ENCODE data around the gene SERPINB10. TPM values are rescaled to one million over a fixed set of nuclear protein-coding genes. Genes with fewer than 3 reads are reported as not detected.

The SERPINB10 gene
- total and polyA plus RNA-seq, 9 of the 15 experiments (the other 6 are each of a cell fraction or from before 2014, with no cell fraction given): not detected

DNA sequence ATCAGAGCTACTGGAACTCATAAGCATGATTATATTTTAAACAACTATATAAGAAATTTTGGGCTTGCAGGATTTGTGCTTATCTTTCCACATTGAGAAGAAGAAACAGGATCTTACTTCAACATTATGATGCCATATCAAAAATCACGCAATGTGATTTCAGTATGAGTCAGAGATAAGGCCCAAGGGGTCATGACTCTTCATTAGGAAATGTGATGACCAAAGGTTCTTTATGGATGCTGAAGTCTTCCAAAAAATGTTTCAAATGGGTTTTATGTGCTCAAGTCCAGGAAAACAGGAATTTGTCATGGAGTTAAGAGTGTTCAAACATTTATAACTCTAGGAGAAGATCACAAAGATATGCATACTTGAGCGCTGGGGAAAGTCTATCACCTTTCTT, 28.0 kb upstream of the SERPINB10 start:
- Histone ChIP-seq H2AFZ (ENCODE audit: low read depth, low read length) (no peak overlapping the region), H3K9ac (ENCODE audit: insufficient read depth in 1 of 2, low read depth in 2 of 2, low read length in 2 of 2) (no peak overlapping the region), H3K4me2 (ENCODE audit: insufficient read depth, low read length) (no peak overlapping the region), H3K27me3 (ENCODE audit: control insufficient read depth in 2 of 2, insufficient read depth in 2 of 2, low read length in 2 of 2) (no peaks in the 10 kb centered on the region), H3K9me1 (ENCODE audit: control insufficient read depth, insufficient read depth, low read length) (no peaks in the 10 kb centered on the region), H3K4me3 (no peak overlapping the region), H3K27ac (ENCODE audit: extremely low read depth, low read depth, low read length) (no peak overlapping the region), H3K36me3 (ENCODE audit: control insufficient read depth, insufficient read depth, low read length) (no peaks in the 10 kb centered on the region), H3K79me2 (ENCODE audit: control insufficient read depth, insufficient read depth, low read length) (no peaks in the 10 kb centered on the region), H3K4me1 (replicated peaks in 1 of 2; ENCODE audit: control insufficient read depth in 2 of 2, insufficient read depth in 2 of 2, low read length in 2 of 2) (no peaks in the 10 kb centered on the region), H4K20me1 (replicated peaks; ENCODE audit: control insufficient read depth, insufficient read depth, low read length) (no peaks in the 10 kb centered on the region), H3K9me3 (replicated peaks; ENCODE audit: control insufficient read depth, insufficient read depth, low read depth, low read length) (no peaks in the 10 kb centered on the region)
- CTCF ChIA-PET (ENCODE audit: low intra/inter-chr PET ratio): no interaction called here
- in situ Hi-C loops (cut with MboI): no loop called here
- DNase-seq (ENCODE audit: extremely low read depth in 1 of 4, low spot score in 3 of 4) (no peak), ATAC-seq (no peak), FAIRE-seq (no peak)
- intact Hi-C loops (cut with micrococcal nuclease): no loop called here
- POLR2A ChIA-PET: no interaction called here
- no TSS peak for BruUV-seq (replicated peaks)
- WGBS (ENCODE audit: insufficient coverage, low coverage, missing lambda C conversion rate): 0% methylated on average over 2 of the region's 2 CpGs
- TF ChIP-seq CBX3 (IDR thresholded peaks at IDR 0.05; ENCODE audit: borderline replicate concordance in 1 of 2, low read length in 2 of 2) (no peak), MEF2D (tag; conservative IDR thresholded peaks at IDR 0.05; ENCODE audit: low read depth) (no peak), SMARCA5 (IDR thresholded peaks at IDR 0.05) (no peak), BCOR (IDR thresholded peaks at IDR 0.05) (no peak), CEBPB (tag; IDR thresholded peaks at IDR 0.05) (no peak), FOXJ3 (CRISPR knock-in tag; IDR thresholded peaks at IDR 0.05) (no peak), ARHGAP35 (IDR thresholded peaks at IDR 0.05; ENCODE audit: partially characterized antibody) (no peak), TAL1 (IDR thresholded peaks at IDR 0.05) (no peak), ZNF444 (CRISPR knock-in tag; IDR thresholded peaks at IDR 0.05) (no peak), POLR2A (conservative IDR thresholded peaks at IDR 0.05) (no peak), ZBTB43 (CRISPR knock-in tag; IDR thresholded peaks at IDR 0.05) (no peak), ETV1 (tag; conservative IDR thresholded peaks at IDR 0.05; ENCODE audit: low read depth) (no peak)
- TF ChIP-seq, protein P1, sequence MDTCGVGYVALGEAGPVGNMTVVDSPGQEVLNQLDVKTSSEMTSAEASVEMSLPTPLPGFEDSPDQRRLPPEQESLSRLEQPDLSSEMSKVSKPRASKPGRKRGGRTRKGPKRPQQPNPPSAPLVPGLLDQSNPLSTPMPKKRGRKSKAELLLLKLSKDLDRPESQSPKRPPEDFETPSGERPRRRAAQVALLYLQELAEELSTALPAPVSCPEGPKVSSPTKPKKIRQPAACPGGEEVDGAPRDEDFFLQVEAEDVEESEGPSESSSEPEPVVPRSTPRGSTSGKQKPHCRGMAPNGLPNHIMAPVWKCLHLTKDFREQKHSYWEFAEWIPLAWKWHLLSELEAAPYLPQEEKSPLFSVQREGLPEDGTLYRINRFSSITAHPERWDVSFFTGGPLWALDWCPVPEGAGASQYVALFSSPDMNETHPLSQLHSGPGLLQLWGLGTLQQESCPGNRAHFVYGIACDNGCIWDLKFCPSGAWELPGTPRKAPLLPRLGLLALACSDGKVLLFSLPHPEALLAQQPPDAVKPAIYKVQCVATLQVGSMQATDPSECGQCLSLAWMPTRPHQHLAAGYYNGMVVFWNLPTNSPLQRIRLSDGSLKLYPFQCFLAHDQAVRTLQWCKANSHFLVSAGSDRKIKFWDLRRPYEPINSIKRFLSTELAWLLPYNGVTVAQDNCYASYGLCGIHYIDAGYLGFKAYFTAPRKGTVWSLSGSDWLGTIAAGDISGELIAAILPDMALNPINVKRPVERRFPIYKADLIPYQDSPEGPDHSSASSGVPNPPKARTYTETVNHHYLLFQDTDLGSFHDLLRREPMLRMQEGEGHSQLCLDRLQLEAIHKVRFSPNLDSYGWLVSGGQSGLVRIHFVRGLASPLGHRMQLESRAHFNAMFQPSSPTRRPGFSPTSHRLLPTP (IDR thresholded peaks at IDR 0.05; ENCODE audit: borderline replicate concordance, extremely low read depth, insufficient read length): no peak
- TF ChIP-seq, protein P2, sequence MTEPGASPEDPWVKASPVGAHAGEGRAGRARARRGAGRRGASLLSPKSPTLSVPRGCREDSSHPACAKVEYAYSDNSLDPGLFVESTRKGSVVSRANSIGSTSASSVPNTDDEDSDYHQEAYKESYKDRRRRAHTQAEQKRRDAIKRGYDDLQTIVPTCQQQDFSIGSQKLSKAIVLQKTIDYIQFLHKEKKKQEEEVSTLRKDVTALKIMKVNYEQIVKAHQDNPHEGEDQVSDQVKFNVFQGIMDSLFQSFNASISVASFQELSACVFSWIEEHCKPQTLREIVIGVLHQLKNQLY (CRISPR knock-in tag; conservative IDR thresholded peaks at IDR 0.05): no peak
